ENCODE results near the gene GALNT16.

DNA sequence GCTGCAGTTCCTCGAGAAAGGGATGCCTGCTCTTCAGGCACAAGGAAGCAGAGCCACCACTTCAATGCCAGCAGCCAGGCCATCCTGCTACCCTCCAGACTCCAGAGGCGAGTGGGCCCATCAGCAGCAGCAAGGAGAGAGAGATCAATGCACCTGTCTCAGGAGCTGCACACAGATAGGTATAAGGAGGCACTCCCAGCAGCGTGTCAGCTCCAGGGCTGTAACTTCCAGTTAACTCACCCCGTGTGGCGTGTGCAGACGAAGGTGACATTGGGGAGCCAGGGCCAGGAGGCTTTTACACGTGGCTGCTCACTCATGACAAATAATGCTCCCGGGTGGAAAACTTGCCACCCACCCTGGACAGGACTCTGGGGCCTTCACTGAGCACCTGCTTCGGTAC, 24.2 kb downstream of the GALNT16 start:
- no peak for TF ChIP-seq POLR2AphosphoS5 (IDR thresholded peaks at IDR 0.05)
- TF ChIP-seq, protein P1, sequence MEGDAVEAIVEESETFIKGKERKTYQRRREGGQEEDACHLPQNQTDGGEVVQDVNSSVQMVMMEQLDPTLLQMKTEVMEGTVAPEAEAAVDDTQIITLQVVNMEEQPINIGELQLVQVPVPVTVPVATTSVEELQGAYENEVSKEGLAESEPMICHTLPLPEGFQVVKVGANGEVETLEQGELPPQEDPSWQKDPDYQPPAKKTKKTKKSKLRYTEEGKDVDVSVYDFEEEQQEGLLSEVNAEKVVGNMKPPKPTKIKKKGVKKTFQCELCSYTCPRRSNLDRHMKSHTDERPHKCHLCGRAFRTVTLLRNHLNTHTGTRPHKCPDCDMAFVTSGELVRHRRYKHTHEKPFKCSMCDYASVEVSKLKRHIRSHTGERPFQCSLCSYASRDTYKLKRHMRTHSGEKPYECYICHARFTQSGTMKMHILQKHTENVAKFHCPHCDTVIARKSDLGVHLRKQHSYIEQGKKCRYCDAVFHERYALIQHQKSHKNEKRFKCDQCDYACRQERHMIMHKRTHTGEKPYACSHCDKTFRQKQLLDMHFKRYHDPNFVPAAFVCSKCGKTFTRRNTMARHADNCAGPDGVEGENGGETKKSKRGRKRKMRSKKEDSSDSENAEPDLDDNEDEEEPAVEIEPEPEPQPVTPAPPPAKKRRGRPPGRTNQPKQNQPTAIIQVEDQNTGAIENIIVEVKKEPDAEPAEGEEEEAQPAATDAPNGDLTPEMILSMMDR (IDR thresholded peaks at IDR 0.05): no peak
- no peak for TF ChIP-seq POLR2A (IDR thresholded peaks at IDR 0.05)
